Sigmoid colon (tissue), 4 donors: ENCODE measurements around the gene CCDC71L.

ENCODE experiments used
- EP300 ChIP-seq, 4 donors: sonication (generic); formaldehyde crosslinking; IDR thresholded peaks; one replicate each; pipeline ENCODE4 v1.6.1; 2017; ENCODE audit warnings: antibody characterized with exemption in 4 of 4
- POLR2A ChIP-seq, 2 donors: fragments of 450-650 bp; IDR thresholded peaks; one replicate each; pipeline ENCODE4 v1.6.1; 2016; ENCODE audit warnings: antibody characterized with exemption in 2 of 2, mild to moderate bottlenecking in 2 of 2, moderate library complexity in 2 of 2

DNA sequence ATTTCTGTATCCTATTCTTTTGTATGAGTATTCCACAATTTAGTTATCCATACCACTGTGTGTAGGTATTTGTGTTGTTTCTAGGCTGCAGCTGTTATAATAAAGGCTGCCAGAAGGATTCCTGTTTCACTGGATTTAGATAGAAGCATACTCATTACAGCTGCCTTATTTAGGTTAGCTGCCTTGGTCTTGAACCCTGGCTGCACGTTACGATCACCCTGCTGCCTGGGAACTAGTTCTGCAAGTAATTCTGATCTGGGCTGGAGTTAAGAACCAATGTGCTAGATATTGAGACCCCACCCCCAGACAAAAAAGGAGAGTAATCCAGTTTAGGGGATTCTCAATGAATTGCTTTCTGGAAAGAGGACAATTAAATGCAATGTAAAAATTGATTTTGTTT is 43.1 kb downstream of the CCDC71L start:
- no peak for TF ChIP-seq EP300 (IDR thresholded peaks at IDR 0.05)
- no peak for TF ChIP-seq POLR2A (IDR thresholded peaks at IDR 0.05)
